Measurements from ENCODE around the gene PSMG3. TPM values are rescaled to one million over a fixed set of nuclear protein-coding genes. Genes with fewer than 3 reads are reported as not detected.
A peak's percentile ranks its signal among the peaks of the same experiment; 100 is the strongest.

Gene PSMG3
- total RNA-seq, 4 donors from 2014 or later: 26.8 to 33.2 (median 29.3) TPM

DNA sequence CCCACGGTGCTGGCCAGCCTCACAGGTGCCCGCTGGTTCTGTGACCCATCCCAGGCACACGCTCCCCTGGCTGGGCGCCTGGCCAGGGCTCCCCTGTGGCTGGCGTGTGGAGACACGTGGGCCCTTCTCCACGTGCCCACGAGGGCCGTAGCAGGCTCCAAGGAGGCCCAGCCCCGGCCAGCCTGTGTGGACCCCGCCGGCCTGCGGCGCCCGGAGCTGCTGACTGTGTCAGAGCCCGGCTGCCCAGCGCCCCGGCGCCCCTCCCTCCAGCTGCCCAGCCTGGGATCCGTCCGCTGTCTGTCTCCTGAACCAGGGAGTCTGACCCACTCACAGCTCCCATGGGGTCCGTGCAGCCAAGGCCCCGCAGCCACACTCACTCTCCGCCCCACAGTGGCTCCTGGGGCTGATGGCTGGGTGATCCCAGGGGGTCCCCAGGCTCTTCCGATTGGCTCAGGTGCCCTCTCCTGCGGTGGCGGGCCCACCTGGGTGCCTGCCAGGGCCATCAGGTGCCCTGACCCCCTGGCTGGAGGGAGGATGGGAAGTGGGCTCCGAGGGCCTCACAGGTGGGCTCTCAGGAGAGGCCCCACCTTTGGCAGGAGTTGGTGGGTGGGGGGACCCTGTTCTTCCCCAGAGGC lies 23.4 kb downstream of the PSMG3 start:
- TF ChIP-seq POLR2AphosphoS5 (IDR thresholded peaks at IDR 0.05) (no peak), EP300 (IDR thresholded peaks at IDR 0.05) (no peak), POLR2A (IDR thresholded peaks at IDR 0.05; ENCODE audit: low read depth) (no peak), CTCF (IDR thresholded peaks at IDR 0.05) (no peak)
- peaks cover 0 to 8% (median 6%) of the 10 kb centered on the region in 4 donors for H3K4me1 ChIP-seq
- H3K27me3 ChIP-seq: no peaks in the 10 kb centered on the region
- H3K9me3 ChIP-seq: no peaks in the 10 kb centered on the region
- no peak overlapping the region for H3K27ac ChIP-seq (replicated peaks in 1 of 4)
- H3K4me3 ChIP-seq: no peak overlapping the region
- no peak for DNase-seq (ENCODE audit: extremely low spot score)
- WGBS: 90% methylated on average over 3 of the region's 28 CpGs
- H3K36me3 ChIP-seq: peaks cover 12 to 40% (median 38%) of the 10 kb centered on the region in 4 donors
- intact Hi-C loops (cut with DNase I): no loop called here

DNA sequence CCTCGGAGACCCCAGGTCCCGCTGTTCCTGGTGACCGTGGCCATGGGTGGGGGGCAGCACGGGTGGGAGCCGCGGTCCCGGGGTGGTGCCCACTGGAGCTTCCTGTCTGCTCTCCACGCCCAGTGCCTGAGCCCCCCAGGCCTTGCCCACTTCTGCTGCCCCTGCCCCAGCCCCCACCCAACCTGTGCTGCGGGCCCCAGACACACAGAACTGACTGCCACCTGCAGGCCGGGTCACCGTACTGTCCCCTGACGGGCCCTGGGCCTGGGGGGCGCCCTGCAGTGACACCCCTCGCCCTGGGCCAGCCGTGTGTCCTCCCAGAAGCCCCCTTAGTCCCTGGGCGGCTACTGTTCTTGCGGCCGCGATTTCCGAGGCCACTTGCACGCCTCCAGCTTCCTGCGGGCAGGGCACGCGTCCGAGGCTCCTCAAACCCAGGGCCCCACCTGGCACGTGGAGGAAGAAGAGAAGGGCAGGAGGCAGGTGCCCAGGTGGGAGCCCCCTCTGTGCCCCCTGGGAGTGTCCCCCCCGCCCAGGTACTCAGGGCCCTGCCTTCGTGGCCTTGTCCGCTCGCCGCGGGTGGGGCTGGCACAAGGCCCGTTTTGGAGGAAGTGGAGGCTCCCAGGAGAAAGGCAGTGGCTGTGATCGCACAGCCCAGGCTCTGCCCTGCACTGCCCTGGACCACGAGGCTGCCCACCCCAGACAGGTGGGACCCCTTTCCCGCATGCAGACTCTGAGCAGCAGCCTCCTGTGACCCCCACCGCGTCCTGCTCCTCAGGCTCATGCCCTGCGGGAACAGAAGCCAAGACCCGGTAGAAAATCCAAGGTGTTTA lies 24.2 kb downstream of the PSMG3 start:
- TF ChIP-seq CTCF (IDR thresholded peaks at IDR 0.05) (no peak), EP300 (IDR thresholded peaks at IDR 0.05) (no peak), POLR2A (IDR thresholded peaks at IDR 0.05; ENCODE audit: low read depth) (no peak), POLR2AphosphoS5 (IDR thresholded peaks at IDR 0.05) (no peak)
- Histone ChIP-seq H3K4me3 (no peak overlapping the region), H3K4me1 (peaks cover 0 to 8% (median 6%) of the 10 kb centered on the region in 4 donors), H3K27me3 (no peaks in the 10 kb centered on the region), H3K36me3 (peaks cover 18 to 48% (median 45%) of the 10 kb centered on the region in 4 donors), H3K27ac (replicated peaks in 1 of 4) (no peak overlapping the region), H3K9me3 (no peaks in the 10 kb centered on the region)
- WGBS: 81% methylated on average over 39 of the region's 40 CpGs
- DNase-seq (ENCODE audit: extremely low spot score): no peak
- intact Hi-C loops (cut with DNase I): no loop called here

DNA sequence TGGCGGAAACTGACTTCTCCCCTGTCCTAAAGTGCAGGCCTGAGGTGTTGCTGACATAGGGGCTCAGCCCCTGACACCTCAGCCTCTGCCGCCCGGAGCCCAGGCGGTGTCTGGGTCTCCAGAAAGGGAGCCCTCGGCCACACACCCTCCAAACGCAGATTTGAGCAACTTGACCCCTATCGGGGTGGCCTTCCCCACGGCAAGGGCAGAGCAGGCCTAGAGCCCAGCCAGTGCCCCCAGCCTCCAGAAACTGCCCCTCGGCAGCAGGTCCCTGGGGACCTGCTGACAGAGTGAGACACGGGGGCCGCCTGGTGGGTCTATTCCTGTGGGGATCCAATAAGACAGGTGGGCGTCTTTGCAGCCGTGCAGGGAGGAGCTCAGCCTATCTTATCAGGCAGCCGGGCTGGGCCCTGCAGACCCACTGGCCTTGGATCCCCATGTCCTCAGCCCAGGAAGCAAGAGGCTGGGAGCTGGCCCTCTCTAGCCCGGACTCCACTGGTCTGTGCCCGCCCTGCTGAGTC lies 24.9 kb downstream of the PSMG3 start:
- H3K27ac ChIP-seq (replicated peaks in 1 of 4): no peak overlapping the region
- intact Hi-C loops (cut with DNase I): no loop called here
- peaks cover 25 to 54% (median 52%) of the 10 kb centered on the region in 4 donors for H3K36me3 ChIP-seq
- no peaks in the 10 kb centered on the region for H3K9me3 ChIP-seq
- no peak for DNase-seq (ENCODE audit: extremely low spot score)
- H3K4me1 ChIP-seq: peaks cover 0 to 8% (median 6%) of the 10 kb centered on the region in 4 donors
- WGBS: 100% methylated on average over 1 of the region's 16 CpGs
- TF ChIP-seq EP300 (IDR thresholded peaks at IDR 0.05): no peak
- TF ChIP-seq POLR2A (IDR thresholded peaks at IDR 0.05; ENCODE audit: low read depth): no peak
- no peak for TF ChIP-seq CTCF (IDR thresholded peaks at IDR 0.05)
- TF ChIP-seq POLR2AphosphoS5 (IDR thresholded peaks at IDR 0.05): no peak
- no peaks in the 10 kb centered on the region for H3K27me3 ChIP-seq
- no peak overlapping the region for H3K4me3 ChIP-seq

DNA sequence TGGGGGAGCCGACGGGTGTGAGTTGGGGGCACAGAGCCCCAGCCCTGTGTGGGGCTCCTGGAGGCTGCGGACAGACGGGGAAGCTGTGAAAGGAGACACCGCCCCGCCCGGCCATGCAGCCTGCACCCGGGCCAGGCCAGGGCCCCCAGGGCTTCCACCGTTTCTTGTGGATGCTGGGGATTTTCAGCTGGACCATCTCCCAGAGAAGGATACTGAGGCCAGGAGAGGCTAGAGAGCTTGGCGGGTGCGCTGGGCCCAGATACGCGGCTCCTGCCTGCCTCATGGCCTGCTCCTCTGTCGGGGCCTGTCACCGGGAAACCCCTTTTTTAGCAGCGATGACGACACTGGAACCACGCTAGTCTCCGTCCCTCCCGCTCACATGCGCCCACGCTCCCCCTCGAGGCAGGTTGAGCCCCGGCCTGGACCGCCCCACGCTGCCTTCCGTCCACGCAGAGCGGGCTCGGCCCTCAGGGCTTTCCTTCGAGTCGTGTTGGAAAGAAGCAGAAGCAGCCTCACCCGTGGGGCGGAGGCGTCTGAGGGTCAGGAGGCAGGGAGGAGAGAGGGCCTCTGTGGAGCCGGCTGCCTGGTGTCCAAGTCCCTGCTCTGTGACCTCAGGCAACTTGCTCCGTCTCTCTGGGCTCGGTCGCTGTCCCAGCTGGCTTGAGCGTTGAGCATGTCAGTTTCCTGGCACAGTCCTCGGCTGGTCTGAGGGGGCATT lies 25.5 kb downstream of the PSMG3 start:
- DNase-seq (ENCODE audit: extremely low spot score): no peak
- Histone ChIP-seq H3K27ac (replicated peaks in 1 of 4) (no peak overlapping the region), H3K4me1 (peaks cover 0 to 12% (median 6%) of the 10 kb centered on the region in 4 donors), H3K4me3 (no peak overlapping the region), H3K36me3 (peaks cover 31 to 61% (median 58%) of the 10 kb centered on the region in 4 donors), H3K9me3 (no peaks in the 10 kb centered on the region), H3K27me3 (no peaks in the 10 kb centered on the region)
- TF ChIP-seq EP300 (IDR thresholded peaks at IDR 0.05) (no peak), POLR2A (IDR thresholded peaks at IDR 0.05; ENCODE audit: low read depth) (no peak), POLR2AphosphoS5 (IDR thresholded peaks at IDR 0.05) (peak in 1 of 2 donors; percentile 37), CTCF (IDR thresholded peaks at IDR 0.05) (no peak)
- WGBS: 75% methylated on average over 12 of the region's 41 CpGs
- intact Hi-C loops (cut with DNase I): no loop called here

All from esophagus muscularis mucosa (tissue), 4 donors.